Inflammatory macrophage treated with lipopolysaccharide for 1 hour (primary cell): ENCODE results near the gene PCYT2.
"Not testable (repeated sequence)": the region's sequence is repeated elsewhere in the genome, so short reads cannot be mapped to it uniquely, and the experiment has no call there.

Experiments used
- DNase-seq, 2 donors: peaks; one replicate each; pipeline ENCODE4 v3.0.0-alpha.2; 2020 to 2022

Gene PCYT2

DNA sequence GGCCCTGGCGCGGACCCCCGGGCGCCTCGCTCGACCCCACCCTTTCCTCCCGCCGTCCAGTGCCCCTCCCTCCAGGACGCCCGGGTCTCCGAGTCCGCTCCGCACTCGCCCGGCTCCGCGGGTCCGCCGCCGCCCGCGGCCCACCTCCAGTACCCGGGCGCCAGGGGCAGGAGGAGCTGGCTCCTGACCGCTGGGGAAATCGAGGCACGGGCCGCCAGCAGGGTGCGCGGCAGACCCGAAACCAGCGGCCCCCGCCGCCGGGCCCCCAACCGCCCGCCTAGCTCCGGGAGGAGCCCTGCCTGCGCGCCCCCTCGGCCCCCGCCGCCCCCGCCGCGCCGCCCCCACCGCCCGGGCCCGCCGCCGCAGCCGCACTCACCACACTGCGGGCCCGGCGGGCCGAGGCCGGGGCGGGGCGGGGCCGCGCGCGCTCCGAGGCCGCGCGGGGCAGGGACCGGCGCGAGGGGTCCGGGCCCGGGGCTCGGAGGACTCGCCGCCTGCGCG is 16.0 kb upstream of the PCYT2 start:
- DNase-seq: no peak

GRCh38 chr17:81926451-81927151 is 15.4 kb upstream of the PCYT2 start:
- peak; percentile 71 to 86 for DNase-seq

DNA sequence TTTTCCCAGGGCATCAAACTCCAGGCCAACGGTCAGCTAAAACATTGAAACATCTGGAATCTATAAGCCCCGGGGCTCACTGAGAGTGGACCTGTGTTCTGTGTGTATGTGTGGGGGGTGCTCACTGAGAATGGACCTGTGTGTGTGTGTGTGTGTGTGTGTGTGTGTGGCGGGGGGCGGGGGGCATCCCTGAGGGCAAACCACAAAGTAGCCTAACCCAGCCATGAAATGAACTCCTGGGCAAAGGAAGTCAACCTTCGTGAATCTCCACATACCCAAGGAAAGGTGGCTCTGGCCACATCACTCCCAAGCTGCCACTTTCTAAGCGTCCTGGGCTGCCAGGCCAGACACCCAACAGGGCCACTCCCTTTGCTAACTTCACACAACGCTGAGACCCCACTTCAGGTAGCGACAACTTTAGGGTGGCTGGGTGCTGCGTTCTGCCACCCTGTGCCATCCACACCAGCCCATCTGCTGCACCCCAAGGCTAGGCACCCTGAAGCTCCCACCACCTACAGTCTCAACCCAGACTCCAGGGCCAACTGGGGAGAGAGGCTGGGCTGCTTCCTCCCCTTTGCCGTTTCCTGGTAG is 14.8 kb upstream of the PCYT2 start:
- DNase-seq: no peak

- no peak for DNase-seq
These were observed 13.6 kb upstream of the PCYT2 start for GRCh38 chr17:81924557-81925532.

DNA sequence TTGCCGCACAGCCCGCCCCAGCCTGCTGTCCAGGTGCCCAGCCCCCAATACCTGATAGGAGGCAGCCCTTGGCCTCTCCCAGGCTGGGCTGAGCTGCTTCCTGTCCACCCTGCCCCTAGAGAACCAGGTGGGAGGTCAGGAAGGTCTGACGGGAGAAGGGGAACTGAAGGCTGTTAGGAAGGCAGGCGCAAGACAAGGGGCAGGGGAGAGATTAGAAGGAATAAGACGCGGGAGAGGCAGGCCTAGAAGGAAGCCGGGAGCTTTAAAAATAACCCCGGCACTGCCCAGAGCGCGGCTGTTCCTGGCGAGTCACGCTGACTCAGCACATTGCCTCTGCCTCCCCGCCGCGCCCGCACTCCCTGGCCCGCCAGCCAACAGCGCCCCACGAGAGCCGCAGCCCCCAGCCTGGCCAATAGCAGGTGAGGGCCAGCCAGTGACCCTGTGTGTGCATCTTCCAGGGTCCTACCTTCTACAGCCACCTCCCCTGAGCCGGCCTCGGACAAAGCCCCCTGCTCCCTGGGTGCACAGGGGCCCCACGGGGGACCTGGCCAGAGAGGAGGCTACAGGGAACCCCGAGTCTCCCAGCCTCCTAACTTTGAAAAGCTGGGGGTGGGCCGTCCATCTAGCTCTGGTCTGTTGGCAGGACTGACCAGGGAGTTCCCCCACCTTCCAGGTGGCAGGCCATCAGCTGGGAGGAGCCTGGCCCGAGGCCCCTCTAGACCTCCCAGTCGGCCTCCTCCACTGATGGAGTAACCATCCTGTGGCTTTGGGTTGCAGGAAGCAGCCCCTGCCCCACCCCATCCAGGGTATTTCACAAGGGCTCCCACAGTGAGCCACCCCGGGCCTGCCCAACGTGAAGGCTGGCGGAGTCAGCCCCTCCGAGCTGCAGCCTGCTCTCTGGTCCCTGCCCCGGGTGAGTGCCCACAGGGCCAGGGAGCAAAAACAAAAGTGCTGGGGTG is 12.4 kb upstream of the PCYT2 start:
- peak; percentile 74 to 79 for DNase-seq

- DNase-seq: no peak
These were observed 11.5 kb upstream of the PCYT2 start for GRCh38 chr17:81922566-81923301.

DNA sequence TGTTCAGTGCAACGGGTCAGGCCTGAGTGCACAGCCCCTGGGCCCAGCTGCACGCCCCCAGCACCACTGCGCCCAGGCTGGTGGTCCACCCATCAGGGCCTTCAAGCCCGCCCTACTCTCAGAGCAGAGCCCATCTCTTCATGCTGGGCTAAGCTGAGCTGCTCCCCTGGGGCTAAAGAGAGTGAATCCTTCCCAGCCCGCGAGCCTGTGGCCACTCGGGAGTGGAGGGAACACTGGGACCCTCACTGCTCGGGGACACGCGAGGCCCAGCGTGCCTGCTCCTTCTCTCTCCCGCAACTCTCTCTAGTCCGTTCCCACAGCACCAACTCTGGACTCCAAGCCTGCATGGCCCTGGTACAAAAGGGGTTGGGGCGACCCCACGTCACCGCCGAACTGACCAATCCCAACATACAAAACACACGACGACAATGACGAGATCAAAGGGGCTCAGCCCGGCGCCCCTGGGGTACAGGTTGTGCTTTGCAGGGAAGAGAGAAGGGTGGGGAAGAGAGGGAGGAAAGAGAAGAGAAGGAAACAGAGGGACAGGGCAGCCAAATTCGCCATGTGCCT is 10.9 kb upstream of the PCYT2 start:
- no peak for DNase-seq

- DNase-seq: no peak
These were observed 10.3 kb upstream of the PCYT2 start for GRCh38 chr17:81921537-81921862.

DNA sequence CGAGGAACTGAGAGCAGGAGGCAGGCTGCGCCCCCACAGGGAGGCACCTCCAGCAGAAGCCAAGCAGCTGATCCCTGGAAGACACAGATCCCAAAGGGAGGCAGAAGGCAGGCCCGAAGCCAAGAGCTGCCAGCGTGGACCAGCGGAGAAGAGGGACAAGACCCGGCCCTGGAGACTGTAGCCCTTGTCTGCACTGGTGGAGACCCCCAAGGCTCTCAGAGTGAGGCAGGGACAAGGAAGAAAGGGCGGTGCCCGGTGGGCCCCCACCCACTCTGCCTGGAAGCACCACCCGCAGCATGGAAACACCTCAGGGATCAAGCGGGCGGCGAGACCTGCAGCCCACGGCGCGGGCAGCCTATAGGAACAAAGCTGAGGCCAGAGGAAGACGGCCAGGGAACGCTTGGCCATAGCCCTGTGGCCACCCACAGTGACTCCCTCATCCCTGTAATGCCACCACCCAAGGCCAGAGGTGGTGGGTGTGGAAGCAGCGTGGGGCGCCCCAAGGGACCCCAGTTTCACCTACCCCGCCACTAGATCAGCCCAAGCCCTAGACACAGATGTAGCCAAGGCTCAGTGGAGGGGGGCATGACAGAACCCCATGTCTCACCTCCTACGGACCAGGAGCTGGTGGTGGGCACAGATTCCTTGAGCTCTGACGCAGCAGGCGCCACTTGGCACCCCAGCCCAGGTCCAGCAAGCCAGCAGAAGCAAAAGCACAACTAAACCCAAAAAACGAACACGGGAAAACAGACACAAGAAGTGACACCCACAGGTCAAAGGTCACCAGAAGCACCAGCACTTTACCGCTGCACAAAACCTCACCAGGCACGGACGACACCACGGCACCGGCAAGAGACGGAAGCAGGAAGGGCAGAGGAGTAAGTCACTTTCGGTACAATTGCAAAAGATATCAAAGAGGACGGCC is 9.7 kb upstream of the PCYT2 start:
- DNase-seq: peak; percentile 54 to 55

- DNase-seq: no peak
These were observed 7.8 kb upstream of the PCYT2 start for GRCh38 chr17:81918832-81919545.

- DNase-seq: not testable (repeated sequence)
These were observed 7.1 kb upstream of the PCYT2 start for GRCh38 chr17:81918333-81918669.

DNA sequence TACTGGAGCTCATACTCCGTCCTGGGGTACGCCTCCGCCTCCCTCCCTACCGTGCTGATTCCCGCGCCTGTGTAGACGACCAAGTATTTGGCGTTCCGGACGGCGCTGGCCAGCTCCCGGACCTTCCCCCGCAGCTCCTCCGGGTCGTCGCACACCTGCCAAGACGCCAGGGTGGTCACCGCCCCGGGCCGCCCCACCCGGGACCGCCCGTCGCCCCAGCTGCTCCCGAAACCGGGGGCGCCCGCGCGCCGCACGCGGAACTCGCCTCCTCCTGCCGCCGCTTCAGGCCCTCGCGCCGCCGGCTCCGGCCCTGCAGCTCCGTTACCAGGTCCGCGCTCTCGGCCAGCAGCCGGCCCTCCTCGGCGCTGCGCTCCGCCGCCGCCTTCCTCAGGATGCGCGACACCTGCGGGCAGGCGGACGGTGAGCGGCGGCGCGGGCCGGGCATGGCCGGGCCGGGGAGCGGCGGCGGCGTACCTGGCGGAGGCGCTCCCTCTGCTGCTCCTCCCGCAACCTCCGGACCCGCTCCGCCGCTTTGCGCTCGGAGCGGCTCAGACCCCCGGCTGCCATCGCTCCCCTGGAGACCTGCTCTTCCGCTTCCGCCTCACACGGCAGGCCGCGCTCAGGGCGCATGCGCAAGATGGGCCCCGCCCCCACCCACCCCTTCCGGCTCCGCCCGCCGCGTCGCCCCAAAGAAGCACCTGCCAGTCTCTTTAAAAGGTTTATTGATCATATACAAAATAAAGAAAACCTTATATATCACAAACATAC is 6.5 kb upstream of the PCYT2 start, which contains the start of gene SIRT7:
Gene SIRT7 (minus strand): TSS at position 612 of the 768 bp plus-strand sequence. CDS start 45 bp downstream, at position 567.
- DNase-seq: peak; percentile 71 to 92

GRCh38 chr17:81916234-81917001 is 5.2 kb upstream of the PCYT2 start:
- DNase-seq: peak; percentile 84 to 86

DNA sequence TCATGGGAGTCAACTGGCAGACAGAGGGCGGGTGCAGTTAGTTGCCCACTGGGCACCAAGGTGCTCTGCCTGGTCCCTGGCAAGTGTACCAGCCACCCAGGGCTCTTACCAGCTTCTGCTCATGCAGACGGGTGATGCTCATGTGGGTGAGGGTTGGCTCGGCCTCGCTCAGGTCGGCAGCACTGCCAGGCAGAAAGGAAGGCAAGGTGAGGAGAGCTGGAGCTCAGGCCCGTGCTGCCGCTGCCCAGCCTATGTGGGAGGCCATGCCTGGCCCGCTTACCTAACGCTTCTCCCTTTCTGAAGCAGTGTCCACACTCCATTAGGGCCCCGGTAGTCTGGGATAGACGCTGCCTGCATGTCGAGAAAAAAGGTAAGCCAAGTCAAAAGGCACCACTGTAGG is 4.1 kb upstream of the PCYT2 start:
- DNase-seq: no peak

GRCh38 chr17:81914103-81914850 is 3.1 kb upstream of the PCYT2 start:
- DNase-seq: no peak

DNA sequence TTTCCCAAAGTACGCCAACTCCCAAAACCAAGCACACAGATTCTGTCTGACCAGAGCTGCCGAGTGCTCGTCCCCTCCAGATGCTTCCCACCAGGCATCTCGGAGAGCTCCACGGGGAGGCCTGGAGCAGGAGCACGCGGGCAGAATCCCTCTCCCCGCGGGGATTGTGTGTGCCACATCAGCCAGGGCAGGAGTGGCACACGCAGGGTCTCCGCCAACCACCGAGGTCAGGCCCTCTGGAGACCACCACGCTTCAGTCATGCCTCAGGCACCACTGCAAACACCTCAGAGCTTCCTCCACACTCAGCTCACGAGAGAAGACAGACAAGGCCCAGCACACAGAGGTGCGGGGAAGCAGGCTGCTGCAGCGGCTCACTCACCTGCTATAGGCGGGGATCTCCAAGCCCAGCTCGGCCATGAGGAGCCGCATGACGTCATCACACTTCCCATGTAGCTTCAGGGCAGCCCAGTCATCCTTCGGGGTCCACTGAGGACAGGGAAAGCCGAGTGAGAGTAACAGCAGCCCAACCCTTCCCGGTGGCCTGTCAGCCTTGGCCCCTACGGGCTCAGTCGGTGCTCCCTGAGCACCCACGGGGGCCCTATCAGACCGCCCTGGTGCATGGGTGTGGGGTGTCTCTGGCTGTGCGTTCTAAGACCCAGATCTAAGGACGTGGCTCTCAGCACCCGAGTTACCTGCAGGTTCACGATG is 2.3 kb upstream of the PCYT2 start:
- no peak for DNase-seq
